Measurements from ENCODE around the gene MIA. TPM values are rescaled to one million over a fixed set of nuclear protein-coding genes. Genes with fewer than 3 reads are reported as not detected.

MIA gene
- total RNA-seq: not detected in 2 replicates

GRCh38 chr19:40774916-40775631, at the start of gene MIA:
Gene MIA (plus strand): TSS chr19:40775521. CDS start chr19:40775543, 22 bp downstream.

DNA sequence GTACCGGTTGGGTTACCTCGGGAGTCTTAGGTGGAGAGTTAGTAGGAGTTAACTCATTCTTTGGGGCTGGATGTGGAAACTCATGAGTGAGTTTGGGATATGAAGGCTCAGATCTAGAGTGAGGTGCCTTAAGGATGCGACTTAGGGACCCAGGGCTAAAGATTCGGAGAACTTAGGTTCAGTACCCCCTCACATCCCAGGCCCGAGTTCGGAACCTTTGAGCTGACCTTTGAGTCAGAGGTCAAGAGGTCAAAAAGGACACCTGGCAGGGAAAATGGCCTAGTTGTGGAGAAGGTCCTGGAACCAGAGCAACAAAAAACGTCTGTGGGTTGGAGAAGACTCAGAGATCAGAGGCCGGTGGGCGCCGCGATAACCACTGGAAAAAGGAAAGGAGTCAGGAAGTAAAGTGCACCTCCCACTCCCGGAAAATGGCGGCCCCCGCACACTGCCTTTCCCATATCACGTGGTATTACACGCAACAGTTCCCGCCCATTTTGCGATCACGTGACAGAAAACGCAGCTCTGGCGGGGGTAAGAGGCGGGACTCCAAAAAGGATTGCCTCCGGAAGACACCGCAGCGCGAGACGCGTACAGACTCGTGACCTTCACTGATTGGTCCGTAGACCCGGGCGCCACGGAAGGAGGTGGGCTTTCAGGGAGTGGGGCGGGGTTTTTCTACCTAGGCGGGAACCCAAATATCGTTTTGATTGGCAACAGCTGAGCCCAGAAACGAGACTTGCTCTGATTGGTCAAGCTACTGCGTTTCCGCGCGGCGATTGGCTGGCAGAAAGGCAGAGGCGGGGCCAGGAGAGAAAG, 25.1 kb upstream of the MIA start, which contains the start of gene ACTMAP:
ACTMAP (minus strand) TSS at position 420 of the 816 bp plus-strand sequence. CDS start 674 bp downstream, outside the sequence.

DNA sequence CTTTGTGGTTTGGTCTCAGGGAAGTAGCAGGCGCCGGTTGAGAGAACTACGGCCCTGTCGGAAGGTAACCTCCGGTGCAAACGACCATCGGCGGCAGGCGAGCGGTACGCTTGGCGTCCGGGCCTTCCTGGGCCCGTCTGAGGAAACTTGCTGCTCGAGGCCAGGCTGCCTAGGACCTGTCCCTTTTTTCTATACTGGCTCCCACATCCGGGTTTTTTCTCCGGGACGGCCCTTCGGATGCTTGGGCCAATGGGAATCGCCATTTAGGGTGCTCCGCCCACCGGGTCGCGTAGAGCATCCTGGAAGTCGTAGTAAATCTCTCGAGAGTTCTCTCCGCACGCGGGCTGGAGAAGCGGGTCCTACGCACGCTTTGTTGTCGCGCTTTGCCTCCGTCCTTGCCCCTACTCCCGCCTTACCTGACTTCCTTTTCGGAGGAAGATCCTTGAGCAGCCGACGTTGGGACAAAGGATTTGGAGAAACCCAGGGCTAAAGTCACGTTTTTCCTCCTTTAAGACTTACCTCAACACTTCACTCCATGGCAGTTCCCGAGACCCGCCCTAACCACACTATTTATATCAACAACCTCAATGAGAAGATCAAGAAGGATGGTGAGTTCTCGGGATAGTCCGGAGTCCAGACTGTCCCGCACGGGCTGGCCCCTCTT, 24.3 kb upstream of the MIA start, which contains the start of gene SNRPA:
SNRPA (plus strand) TSS at position 330 of the 664 bp plus-strand sequence; CDS start at position 536, 206 bp downstream.

DNA sequence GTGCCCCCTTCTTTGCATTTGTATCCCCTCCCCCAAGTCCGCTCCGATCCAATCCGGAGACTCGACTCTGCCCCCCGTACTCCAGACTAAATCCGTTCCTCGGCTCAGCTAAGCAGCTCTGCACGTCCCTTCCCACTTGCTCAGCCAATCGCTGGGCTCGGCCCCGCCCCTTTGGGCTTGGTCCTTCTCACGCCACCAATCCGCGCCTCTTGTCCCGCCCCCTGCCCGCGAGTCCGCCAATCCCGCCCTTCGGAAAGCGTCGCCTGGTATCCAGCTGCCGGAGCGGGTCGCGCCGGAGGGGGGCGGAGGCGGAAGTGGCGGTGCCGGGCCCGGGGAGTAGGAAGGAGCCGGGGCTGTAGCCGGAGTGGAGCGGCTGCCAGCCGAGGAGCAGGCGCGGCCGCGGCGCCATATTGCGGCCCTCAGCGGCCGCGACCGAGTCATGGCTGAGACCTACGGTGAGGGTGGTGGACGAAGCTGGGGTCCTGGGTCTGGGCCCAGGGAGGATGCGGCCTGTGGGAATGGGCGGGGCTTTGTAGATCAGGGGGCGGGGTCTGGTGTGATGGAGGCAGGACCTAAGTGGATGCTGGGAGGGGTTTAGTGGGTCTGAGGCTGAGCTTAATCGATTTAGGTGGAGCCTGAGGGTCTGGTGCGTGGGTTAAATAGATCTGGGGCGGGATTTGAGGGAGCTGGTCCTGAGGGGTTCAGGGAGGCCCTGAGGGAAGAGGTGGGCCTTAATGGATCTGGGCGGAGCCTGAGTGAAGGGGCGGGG, 2.8 kb downstream of the MIA start, which contains the start of gene RAB4B:
RAB4B (plus strand) TSS at position 311 of the 769 bp plus-strand sequence; CDS start at position 440, 129 bp downstream.

GRCh38 chr19:40798683-40799557, 23.6 kb downstream of the MIA start, which contains the start of gene EGLN2:
Gene EGLN2 (plus strand): TSS chr19:40799191. CDS start chr19:40800573, 1,382 bp downstream.

Other genes with a start within 250 kb of the MIA start
- 89.6 and 112 TPM in 2 replicates for gene SHKBP1, start 198.6 kb upstream of the MIA start, total RNA-seq
- 13.9 and 15.7 TPM in 2 replicates for gene LTBP4, start 174.2 kb upstream of the MIA start, total RNA-seq
- gene NUMBL, start 84.9 kb upstream of the MIA start, total RNA-seq: 25.7 and 28.6 TPM in 2 replicates
- gene COQ8B, start 58.6 kb upstream of the MIA start, total RNA-seq: 8.0 and 23.5 TPM in 2 replicates
- gene ITPKC, start 58.4 kb upstream of the MIA start, total RNA-seq: 17.2 and 19.3 TPM in 2 replicates
- gene ACTMAP, start 25.0 kb upstream of the MIA start, total RNA-seq: 3.6 and 3.8 TPM in 2 replicates
- gene SNRPA, start 24.3 kb upstream of the MIA start, total RNA-seq: 97.3 and 109 TPM in 2 replicates
- gene RAB4B, start 2.7 kb downstream of the MIA start, total RNA-seq: 25.6 and 34.7 TPM in 2 replicates
- gene EGLN2, start 23.7 kb downstream of the MIA start, total RNA-seq: 110 and 111 TPM in 2 replicates
- not detected in 2 replicates for gene CYP2A6, start 74.9 kb downstream of the MIA start, total RNA-seq
- not detected in 2 replicates for gene CYP2A7, start 106.7 kb downstream of the MIA start, total RNA-seq
- not detected in 2 replicates for gene CYP2B6, start 215.8 kb downstream of the MIA start, total RNA-seq